Measurements from ENCODE around the gene ARID1B. TPM values are rescaled to one million over a fixed set of nuclear protein-coding genes. Genes with fewer than 3 reads are reported as not detected.
A peak's percentile ranks its signal among the peaks of the same experiment; 100 is the strongest.
"Not testable (repeated sequence)": the region's sequence is repeated elsewhere in the genome, so short reads cannot be mapped to it uniquely, and the experiment has no call there.

Gene ARID1B
- total RNA-seq, 1 donor from 2014 or later, result 97.2 TPM

- no peak overlapping the region for H3K4me3 Mint-ChIP-seq
- no peaks in the 10 kb centered on the region for H3K9me3 Mint-ChIP-seq
- H3K27ac Mint-ChIP-seq, result no peak overlapping the region
- H3K36me3 Mint-ChIP-seq, result peaks cover 9% of the 10 kb centered on the region
- peaks cover 11% of the 10 kb centered on the region for H3K4me1 Mint-ChIP-seq (ENCODE audit: unreplicated experiment)
- no peaks in the 10 kb centered on the region for H3K27me3 Mint-ChIP-seq
- no peak for TF ChIP-seq CTCF (conservative IDR thresholded peaks at IDR 0.05)
- no peak for DNase-seq (ENCODE audit: extremely low spot score, unreplicated experiment)
Measured at GRCh38 chr6:157037165-157037564, 260.0 kb downstream of the ARID1B start.

GRCh38 chr6:157038610-157039009 lies 261.4 kb downstream of the ARID1B start:
- no peaks in the 10 kb centered on the region for H3K9me3 Mint-ChIP-seq
- peaks cover 7% of the 10 kb centered on the region for H3K4me1 Mint-ChIP-seq (ENCODE audit: unreplicated experiment)
- DNase-seq (ENCODE audit: extremely low spot score, unreplicated experiment), result no peak
- no peak for TF ChIP-seq CTCF (conservative IDR thresholded peaks at IDR 0.05)
- no peak overlapping the region for H3K27ac Mint-ChIP-seq
- no peaks in the 10 kb centered on the region for H3K27me3 Mint-ChIP-seq
- H3K36me3 Mint-ChIP-seq, result peaks cover 13% of the 10 kb centered on the region
- no peak overlapping the region for H3K4me3 Mint-ChIP-seq

- not testable (repeated sequence) for H3K27ac Mint-ChIP-seq; H3K27me3 Mint-ChIP-seq; H3K4me1 Mint-ChIP-seq (ENCODE audit: unreplicated experiment); H3K4me3 Mint-ChIP-seq; DNase-seq (ENCODE audit: extremely low spot score, unreplicated experiment); H3K9me3 Mint-ChIP-seq
- H3K36me3 Mint-ChIP-seq, result peaks cover 13% of the 10 kb centered on the region
Measured at GRCh38 chr6:157039639-157040038, 262.5 kb downstream of the ARID1B start.

- Mint-ChIP-seq H3K9me3 (no peaks in the 10 kb centered on the region), H3K27me3 (no peaks in the 10 kb centered on the region), H3K36me3 (peaks cover 13% of the 10 kb centered on the region), H3K27ac (no peak overlapping the region), H3K4me3 (no peak overlapping the region), H3K4me1 (ENCODE audit: unreplicated experiment) (no peaks in the 10 kb centered on the region)
- no peak for DNase-seq (ENCODE audit: extremely low spot score, unreplicated experiment)
- no peak for TF ChIP-seq CTCF (conservative IDR thresholded peaks at IDR 0.05)
Measured at GRCh38 chr6:157040191-157040590, 263.0 kb downstream of the ARID1B start.

- no peaks in the 10 kb centered on the region for H3K9me3 Mint-ChIP-seq
- peaks cover 10% of the 10 kb centered on the region for H3K36me3 Mint-ChIP-seq
- no peak for DNase-seq (ENCODE audit: extremely low spot score, unreplicated experiment)
- no peak overlapping the region for H3K4me3 Mint-ChIP-seq
- H3K27ac Mint-ChIP-seq, result peak overlapping the region; percentile 42
- no peaks in the 10 kb centered on the region for H3K27me3 Mint-ChIP-seq
- peaks cover 13% of the 10 kb centered on the region for H3K4me1 Mint-ChIP-seq (ENCODE audit: unreplicated experiment)
- TF ChIP-seq CTCF (conservative IDR thresholded peaks at IDR 0.05), result peak; percentile 83
Measured at GRCh38 chr6:157045831-157046454, 268.8 kb downstream of the ARID1B start.

GRCh38 chr6:157046776-157047175 lies 269.6 kb downstream of the ARID1B start:
- Mint-ChIP-seq H3K4me3 (no peak overlapping the region), H3K27ac (no peak overlapping the region), H3K36me3 (peaks cover 7% of the 10 kb centered on the region), H3K9me3 (no peaks in the 10 kb centered on the region), H3K27me3 (no peaks in the 10 kb centered on the region), H3K4me1 (ENCODE audit: unreplicated experiment) (peaks cover 17% of the 10 kb centered on the region)
- DNase-seq (ENCODE audit: extremely low spot score, unreplicated experiment), result no peak
- no peak for TF ChIP-seq CTCF (conservative IDR thresholded peaks at IDR 0.05)
